Activated B cell treated with CpG ODN at 0.5 μM for 24 hours (primary cell): ENCODE data around the gene NETO2. TPM values are rescaled to one million over a fixed set of nuclear protein-coding genes. Genes with fewer than 3 reads are reported as not detected.
"Not testable (repeated sequence)": the region's sequence is repeated elsewhere in the genome, so short reads cannot be mapped to it uniquely, and the experiment has no call there.

Experiments
- ATAC-seq: fragments of 200-7000 bp; cut with Tn5 transposase; one replicate; pipeline ENCODE4 v1.10.0; 2021; ENCODE audit warnings: low read depth, mild to moderate bottlenecking, moderate library complexity
- CTCF ChIA-PET: fragments of 350-600 bp; sonication (Branson Sonifier 250); formaldehyde crosslinking; loops from one replicate; lab custom pipeline; 2021; ENCODE audit warnings: antibody characterized with exemption; lab: Charles Lee
- POLR2A ChIA-PET: fragments of 350-600 bp; sonication (Branson Sonifier 250); formaldehyde crosslinking; loops from one replicate; lab custom pipeline; 2021; ENCODE audit warnings: antibody characterized with exemption; lab: Charles Lee
- DNase-seq: peaks from one replicate; pipeline ENCODE4 v3.0.0; 2022
- H3K27ac Mint-ChIP-seq: one replicate; pipeline ENCODE4 v1.8.0; 2020; ENCODE audit warnings: mixed read lengths
- H3K27me3 Mint-ChIP-seq: one replicate; pipeline ENCODE4 v1.8.0; 2021; ENCODE audit warnings: mixed read lengths
- H3K36me3 Mint-ChIP-seq: one replicate; pipeline ENCODE4 v1.8.0; 2021; ENCODE audit warnings: low read depth, mixed read lengths
- H3K4me1 Mint-ChIP-seq: one replicate; pipeline ENCODE4 v1.8.0; 2021; ENCODE audit warnings: mixed read lengths
- H3K4me3 Mint-ChIP-seq: one replicate; pipeline ENCODE4 v1.8.0; 2020; ENCODE audit warnings: mild to moderate bottlenecking, mixed read lengths
- H3K9me3 Mint-ChIP-seq: one replicate; pipeline ENCODE4 v1.8.0; 2020; ENCODE audit warnings: mixed read lengths
- CTCF ChIP-seq: fragments of 200-600 bp; IDR thresholded peaks from one replicate; pipeline ENCODE4 v1.8.0; 2022; ENCODE audit warnings: antibody characterized with exemption, mild to moderate bottlenecking
- intact Hi-C: fragments of 100-400 bp; cut with micrococcal nuclease; formaldehyde crosslinking; loops from one replicate; pipeline ENCODE4 v1.15.1; 2024
- total RNA-seq: library from RNA; stranded (reverse); gene quantifications from 2 replicates; pipeline ENCODE4 v1.2.3, GENCODE V29; 2022

NETO2 gene
- total RNA-seq, 1 donor from 2014 or later: 8.8 TPM

GRCh38 chr16:47141773-47142485, 1.8 kb downstream of the NETO2 start:
- Mint-ChIP-seq H3K36me3 (no peaks in the 10 kb centered on the region), H3K9me3 (no peaks in the 10 kb centered on the region), H3K4me1 (peaks cover 23% of the 10 kb centered on the region), H3K4me3 (peak overlapping the region; percentile 86), H3K27ac (peak overlapping the region; percentile 59), H3K27me3 (no peaks in the 10 kb centered on the region)
- no peak for TF ChIP-seq CTCF
- peak; percentile 69 for DNase-seq
- CTCF ChIA-PET: interaction anchor here (0.6 to 5.3 kb wide), 34 partner anchors 8 to 1102 kb away, joined by 3 to 47 read pairs (median 3); partner anchors contain the start of genes DNAJA2, ITFG1, LONP2 and PHKB
- POLR2A ChIA-PET: interaction anchor here (0.5 to 2.0 kb wide), 5 partner anchors 28 to 1372 kb away, joined by 3 to 7 read pairs (median 3); no protein-coding TSS in a partner anchor
- ATAC-seq: peak; percentile 53
- intact Hi-C loops: loop anchor here (1.0 to 5.0 kb wide), 15 partner anchors 105 to 1488 kb away; partner anchors contain the start of genes ITFG1, PHKB and SHCBP1

GRCh38 chr16:47140686-47141085, 3.1 kb downstream of the NETO2 start:
- no peaks in the 10 kb centered on the region for H3K9me3 Mint-ChIP-seq
- no peak for ATAC-seq
- no peaks in the 10 kb centered on the region for H3K27me3 Mint-ChIP-seq
- H3K36me3 Mint-ChIP-seq: no peaks in the 10 kb centered on the region
- intact Hi-C loops: loop anchor here (1.0 to 5.0 kb wide), 11 partner anchors 117 to 1490 kb away; partner anchors contain the start of gene SHCBP1
- no peak overlapping the region for H3K4me3 Mint-ChIP-seq
- no peak for DNase-seq
- peaks cover 25% of the 10 kb centered on the region for H3K4me1 Mint-ChIP-seq
- TF ChIP-seq CTCF: no peak
- ChIA-PET CTCF (interaction anchor here (1.0 to 5.3 kb wide), 8 partner anchors 27 to 1025 kb away, joined by 3 to 47 read pairs (median 12); no protein-coding TSS in a partner anchor), POLR2A (interaction anchor here (2.0 kb wide), 1 partner anchor 103 kb away, joined by 7 read pairs; no protein-coding TSS in a partner anchor)
- H3K27ac Mint-ChIP-seq: no peak overlapping the region

GRCh38 chr16:47139561-47140185, 4.1 kb downstream of the NETO2 start:
- no peak overlapping the region for H3K27ac Mint-ChIP-seq
- ATAC-seq (no peak), DNase-seq (no peak)
- peaks cover 24% of the 10 kb centered on the region for H3K4me1 Mint-ChIP-seq
- intact Hi-C loops: loop anchor here (5.0 kb wide), 5 partner anchors 118 to 1318 kb away; partner anchors contain the start of gene SHCBP1
- H3K9me3 Mint-ChIP-seq: no peaks in the 10 kb centered on the region
- TF ChIP-seq CTCF: no peak
- H3K4me3 Mint-ChIP-seq: no peak overlapping the region
- ChIA-PET CTCF (interaction anchor here (0.9 kb wide), 1 partner anchor 916 kb away, joined by 3 read pairs; no protein-coding TSS in a partner anchor), POLR2A (no interaction called here)
- no peaks in the 10 kb centered on the region for H3K36me3 Mint-ChIP-seq
- H3K27me3 Mint-ChIP-seq: no peaks in the 10 kb centered on the region

GRCh38 chr16:47137925-47138324, 5.8 kb downstream of the NETO2 start:
- H3K27me3 Mint-ChIP-seq, H3K36me3 Mint-ChIP-seq, H3K9me3 Mint-ChIP-seq, ATAC-seq, H3K27ac Mint-ChIP-seq, POLR2A ChIA-PET, CTCF ChIA-PET, H3K4me3 Mint-ChIP-seq, DNase-seq, intact Hi-C loops: not testable (repeated sequence)
- H3K4me1 Mint-ChIP-seq: peaks cover 22% of the 10 kb centered on the region

- ATAC-seq (no peak), DNase-seq (no peak)
- H3K4me1 Mint-ChIP-seq: peaks cover 10% of the 10 kb centered on the region
- H3K27ac Mint-ChIP-seq: no peak overlapping the region
- CTCF ChIA-PET: no interaction called here
- H3K27me3 Mint-ChIP-seq: no peaks in the 10 kb centered on the region
- intact Hi-C loops: no loop called here
- no peaks in the 10 kb centered on the region for H3K9me3 Mint-ChIP-seq
- no peak for TF ChIP-seq CTCF
- POLR2A ChIA-PET: no interaction called here
- no peak overlapping the region for H3K4me3 Mint-ChIP-seq
- no peaks in the 10 kb centered on the region for H3K36me3 Mint-ChIP-seq
Measured at GRCh38 chr16:47136099-47136842, 7.5 kb downstream of the NETO2 start.
